Camera-type eye (tissue), 1 donor: ENCODE results near the gene CRTC3. TPM values are rescaled to one million over a fixed set of nuclear protein-coding genes. Genes with fewer than 3 reads are reported as not detected.

Experiments
- total RNA-seq: library from RNA; depleted of rRNA; stranded (reverse); fragments of >200 nt; gene quantifications from one replicate; pipeline ENCODE4 v1.2.3, GENCODE V29; 2014

The CRTC3 gene
- total RNA-seq, result 35.2 TPM

GRCh38 chr15:90529371-90530249 lies at the start of gene CRTC3:
Gene CRTC3 (plus strand): TSS chr15:90529923. CDS start chr15:90530072, 149 bp downstream.

Other genes starting within 250 kb of the CRTC3 start
- gene ZNF774, start 177.6 kb upstream of the CRTC3 start, total RNA-seq, result 4.4 TPM
- 145 TPM for gene IQGAP1, start 141.7 kb upstream of the CRTC3 start, total RNA-seq
- 5.5 TPM for gene BLM, start 187.4 kb downstream of the CRTC3 start, total RNA-seq